Liver (tissue), 9 donors: ENCODE results near the gene OSMR. TPM values are rescaled to one million over a fixed set of nuclear protein-coding genes. Genes with fewer than 3 reads are reported as not detected.

Source experiments
- DNase-seq: peaks from one replicate; pipeline ENCODE4 v3.0.0-alpha.2; 2017; ENCODE audit warnings: low spot score
- H3K27ac ChIP-seq, 2 donors: one replicate each; pipeline ENCODE4 v1.7.0; 2013; ENCODE audit warnings: inconsistent platforms in 2 of 2, low read length in 2 of 2, control low read depth in 1 of 2, low read depth in 1 of 2, mild to moderate bottlenecking in 1 of 2
- H3K27me3 ChIP-seq, 4 donors: one replicate each; pipeline versions ENCODE4 v1.6.1 to v1.7.0; 2013; ENCODE audit warnings: low read length in 3 of 4, inconsistent platforms in 1 of 4, mild to moderate bottlenecking in 1 of 4, moderate library complexity in 1 of 4; ENCODE audit not compliant: control insufficient read depth in 4 of 4, insufficient read depth in 4 of 4
- H3K36me3 ChIP-seq, 4 donors: one replicate each; pipeline versions ENCODE4 v1.6.1 to v1.7.0; 2013; ENCODE audit warnings: low read length in 3 of 4, mild to moderate bottlenecking in 3 of 4, low read depth in 1 of 4, moderate library complexity in 1 of 4; ENCODE audit not compliant: control insufficient read depth in 4 of 4, insufficient read depth in 3 of 4
- H3K4me1 ChIP-seq, 4 donors: one replicate each; pipeline versions ENCODE4 v1.6.1 to v1.7.0; 2013; ENCODE audit warnings: low read length in 3 of 4, mild to moderate bottlenecking in 3 of 4, moderate library complexity in 1 of 4; ENCODE audit not compliant: control insufficient read depth in 4 of 4, insufficient read depth in 4 of 4
- H3K4me3 ChIP-seq, 3 donors: one replicate each; pipeline versions ENCODE4 v1.6.1 to v1.7.0; 2013; ENCODE audit warnings: low read length in 3 of 3, control low read depth in 1 of 3, low read depth in 1 of 3, mild to moderate bottlenecking in 1 of 3
- H3K9ac ChIP-seq, 2 donors: one replicate each; pipeline ENCODE4 v1.7.0; 2013; ENCODE audit warnings: low read length in 2 of 2, mild to moderate bottlenecking in 2 of 2, moderate library complexity in 2 of 2, control low read depth in 1 of 2, low read depth in 1 of 2
- H3K9me3 ChIP-seq, 4 donors: one replicate each; pipeline versions ENCODE4 v1.6.1 to v1.7.0; 2013; ENCODE audit warnings: low read length in 3 of 4; ENCODE audit not compliant: control insufficient read depth in 4 of 4
- EGR1 ChIP-seq, 2 donors: IDR thresholded peaks; 2 replicates each; pipeline ENCODE4 v1.6.1; 2016 to 2018; ENCODE audit warnings: antibody characterized with exemption in 2 of 2, low read depth in 2 of 2
- FOXA1 ChIP-seq: IDR thresholded peaks from 2 replicates; pipeline ENCODE4 v1.6.1; 2016; ENCODE audit warnings: antibody characterized with exemption
- FOXA2 ChIP-seq: IDR thresholded peaks from 2 replicates; pipeline ENCODE4 v1.6.1; 2016; ENCODE audit warnings: antibody characterized with exemption
- GABPA ChIP-seq, 2 donors: IDR thresholded peaks in 1 of 2; conservative IDR thresholded peaks in 1 of 2; 2 replicates each; pipeline ENCODE4 v1.6.1; 2016; ENCODE audit warnings: antibody characterized with exemption in 2 of 2, mild to moderate bottlenecking in 1 of 2, moderate library complexity in 1 of 2
- HNF4A ChIP-seq, 2 donors: conservative IDR thresholded peaks; 2 replicates each; pipeline ENCODE4 v1.6.1; 2016; ENCODE audit warnings: antibody characterized with exemption in 2 of 2, mild to moderate bottlenecking in 2 of 2
- HNF4G ChIP-seq: IDR thresholded peaks from 2 replicates; pipeline ENCODE4 v1.6.1; 2016; ENCODE audit warnings: antibody characterized with exemption
- JUND ChIP-seq, 2 donors: IDR thresholded peaks; 2 replicates each; pipeline ENCODE4 v1.6.1; 2016; ENCODE audit warnings: antibody characterized with exemption in 2 of 2
- NR2F2 ChIP-seq: IDR thresholded peaks from 2 replicates; pipeline ENCODE4 v1.6.1; 2016; ENCODE audit warnings: antibody characterized with exemption
- RAD21 ChIP-seq, 2 donors: IDR thresholded peaks; 2 replicates each; pipeline ENCODE4 v1.6.1; 2016; ENCODE audit warnings: antibody characterized with exemption in 2 of 2, mild to moderate bottlenecking in 2 of 2
- RXRA ChIP-seq, 2 donors: IDR thresholded peaks; 2 replicates each; pipeline ENCODE4 v1.6.1; 2017 to 2018; ENCODE audit warnings: antibody characterized with exemption in 2 of 2, mild to moderate bottlenecking in 1 of 2
- SP1 ChIP-seq: IDR thresholded peaks from 2 replicates; pipeline ENCODE4 v1.6.1; 2018; ENCODE audit warnings: antibody characterized with exemption, mild to moderate bottlenecking
- TAF1 ChIP-seq: conservative IDR thresholded peaks from 2 replicates; pipeline ENCODE4 v1.6.1; 2016; ENCODE audit warnings: antibody characterized with exemption, mild to moderate bottlenecking
- YY1 ChIP-seq: IDR thresholded peaks from 2 replicates; pipeline ENCODE4 v1.6.1; 2016; ENCODE audit warnings: antibody characterized with exemption, mild to moderate bottlenecking
- WGBS: extraction: QIAGEN DNeasy Blood & Tissue Kit; methylation state at CpG from one replicate; pipeline ENCODE4 v1.1.7; 2013; 5-methylcytosine and 5-hydroxymethylcytosine counted together
- polyA plus RNA-seq, 2 donors: library from polyadenylated mRNA; stranded (reverse) in 1 of 2; unstranded in 1 of 2; fragments of 200-250 nt in 1 of 2; fragments of >200 nt in 1 of 2; fragmentation: Nextera tagmentation in 1 of 2; extraction: Ambion mirVana in 1 of 2; gene quantifications; one replicate each; pipeline versions ENCODE4 v1.2.1 to v1.2.3, GENCODE V29; 2013 to 2015
- total RNA-seq, 2 donors: library from RNA; depleted of rRNA; stranded (reverse); fragments of >200 nt; gene quantifications; one replicate each; pipeline ENCODE4 v1.2.3, GENCODE V29; 2014
- TF ChIP-seq, protein P1 (sequence below): IDR thresholded peaks from 2 replicates; pipeline ENCODE4 v1.6.1; 2016; ENCODE audit warnings: antibody characterized with exemption
- TF ChIP-seq, protein P2 (sequence below): fragments of 150-350 bp; IDR thresholded peaks from 2 replicates; pipeline ENCODE4 v1.5.1; 2017; ENCODE audit warnings: improper control_type of control experiment, low read depth, low read length; ENCODE audit not compliant: missing input control
- TF ChIP-seq, protein P3 (sequence below): IDR thresholded peaks from 2 replicates; pipeline ENCODE4 v1.6.1; 2016; ENCODE audit warnings: antibody characterized with exemption, mild to moderate bottlenecking
- TF ChIP-seq, protein P4 (sequence below): IDR thresholded peaks from 2 replicates; pipeline ENCODE4 v1.6.1; 2016; ENCODE audit warnings: antibody characterized with exemption
- TF ChIP-seq, protein P5 (sequence below): IDR thresholded peaks from 2 replicates; pipeline ENCODE4 v1.6.1; 2016; ENCODE audit warnings: antibody characterized with exemption
- donor health status: healthy.
- donor health status: healthy.
- donor health status: healthy.
- donor health status: healthy.
- donor health status: healthy.

Gene OSMR
- total and polyA plus RNA-seq, 4 donors, result 4.3 to 34.5 (median 11.7) TPM

DNA sequence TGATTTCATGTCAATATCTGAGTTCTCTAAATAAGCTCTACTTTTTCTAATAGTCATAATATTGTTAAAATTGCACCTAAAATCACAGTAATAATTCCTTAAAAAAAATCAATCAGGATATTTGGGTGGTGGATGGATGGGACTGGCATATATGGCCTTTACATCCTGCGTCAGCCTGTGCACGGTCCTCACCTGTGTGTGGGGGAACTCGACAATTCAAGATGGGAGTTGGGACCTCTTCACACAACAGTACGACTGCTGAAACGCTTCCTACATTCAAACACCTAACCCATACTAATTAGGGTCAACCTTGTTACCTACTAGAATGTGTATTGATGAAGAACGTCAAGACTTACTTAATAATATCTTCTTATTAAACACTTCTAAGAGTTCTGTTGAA is 90.5 kb downstream of the OSMR start:
- whole genome bisulfite sequencing, result 97% methylated on average over 6 of the region's 6 CpGs
- Histone ChIP-seq H3K9me3 (no peaks in the 10 kb centered on the region), H3K27me3 (no peaks in the 10 kb centered on the region), H3K36me3 (peaks cover 7 to 30% (median 12%) of the 10 kb centered on the region in 4 donors), H3K27ac (no peak overlapping the region), H3K9ac (no peak overlapping the region), H3K4me1 (no peaks in the 10 kb centered on the region), H3K4me3 (no peak overlapping the region)
- TF ChIP-seq, protein P1, sequence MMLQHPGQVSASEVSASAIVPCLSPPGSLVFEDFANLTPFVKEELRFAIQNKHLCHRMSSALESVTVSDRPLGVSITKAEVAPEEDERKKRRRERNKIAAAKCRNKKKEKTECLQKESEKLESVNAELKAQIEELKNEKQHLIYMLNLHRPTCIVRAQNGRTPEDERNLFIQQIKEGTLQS, result no peak
- TF ChIP-seq NR2F2, result no peak
- TF ChIP-seq EGR1 (IDR thresholded peaks at IDR 0.05; ENCODE audit: low read depth in 2 of 2), result no peak
- TF ChIP-seq FOXA2, result no peak
- no peak for TF ChIP-seq FOXA1
- TF ChIP-seq, protein P2, sequence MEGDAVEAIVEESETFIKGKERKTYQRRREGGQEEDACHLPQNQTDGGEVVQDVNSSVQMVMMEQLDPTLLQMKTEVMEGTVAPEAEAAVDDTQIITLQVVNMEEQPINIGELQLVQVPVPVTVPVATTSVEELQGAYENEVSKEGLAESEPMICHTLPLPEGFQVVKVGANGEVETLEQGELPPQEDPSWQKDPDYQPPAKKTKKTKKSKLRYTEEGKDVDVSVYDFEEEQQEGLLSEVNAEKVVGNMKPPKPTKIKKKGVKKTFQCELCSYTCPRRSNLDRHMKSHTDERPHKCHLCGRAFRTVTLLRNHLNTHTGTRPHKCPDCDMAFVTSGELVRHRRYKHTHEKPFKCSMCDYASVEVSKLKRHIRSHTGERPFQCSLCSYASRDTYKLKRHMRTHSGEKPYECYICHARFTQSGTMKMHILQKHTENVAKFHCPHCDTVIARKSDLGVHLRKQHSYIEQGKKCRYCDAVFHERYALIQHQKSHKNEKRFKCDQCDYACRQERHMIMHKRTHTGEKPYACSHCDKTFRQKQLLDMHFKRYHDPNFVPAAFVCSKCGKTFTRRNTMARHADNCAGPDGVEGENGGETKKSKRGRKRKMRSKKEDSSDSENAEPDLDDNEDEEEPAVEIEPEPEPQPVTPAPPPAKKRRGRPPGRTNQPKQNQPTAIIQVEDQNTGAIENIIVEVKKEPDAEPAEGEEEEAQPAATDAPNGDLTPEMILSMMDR, result no peak
- TF ChIP-seq, protein P3, sequence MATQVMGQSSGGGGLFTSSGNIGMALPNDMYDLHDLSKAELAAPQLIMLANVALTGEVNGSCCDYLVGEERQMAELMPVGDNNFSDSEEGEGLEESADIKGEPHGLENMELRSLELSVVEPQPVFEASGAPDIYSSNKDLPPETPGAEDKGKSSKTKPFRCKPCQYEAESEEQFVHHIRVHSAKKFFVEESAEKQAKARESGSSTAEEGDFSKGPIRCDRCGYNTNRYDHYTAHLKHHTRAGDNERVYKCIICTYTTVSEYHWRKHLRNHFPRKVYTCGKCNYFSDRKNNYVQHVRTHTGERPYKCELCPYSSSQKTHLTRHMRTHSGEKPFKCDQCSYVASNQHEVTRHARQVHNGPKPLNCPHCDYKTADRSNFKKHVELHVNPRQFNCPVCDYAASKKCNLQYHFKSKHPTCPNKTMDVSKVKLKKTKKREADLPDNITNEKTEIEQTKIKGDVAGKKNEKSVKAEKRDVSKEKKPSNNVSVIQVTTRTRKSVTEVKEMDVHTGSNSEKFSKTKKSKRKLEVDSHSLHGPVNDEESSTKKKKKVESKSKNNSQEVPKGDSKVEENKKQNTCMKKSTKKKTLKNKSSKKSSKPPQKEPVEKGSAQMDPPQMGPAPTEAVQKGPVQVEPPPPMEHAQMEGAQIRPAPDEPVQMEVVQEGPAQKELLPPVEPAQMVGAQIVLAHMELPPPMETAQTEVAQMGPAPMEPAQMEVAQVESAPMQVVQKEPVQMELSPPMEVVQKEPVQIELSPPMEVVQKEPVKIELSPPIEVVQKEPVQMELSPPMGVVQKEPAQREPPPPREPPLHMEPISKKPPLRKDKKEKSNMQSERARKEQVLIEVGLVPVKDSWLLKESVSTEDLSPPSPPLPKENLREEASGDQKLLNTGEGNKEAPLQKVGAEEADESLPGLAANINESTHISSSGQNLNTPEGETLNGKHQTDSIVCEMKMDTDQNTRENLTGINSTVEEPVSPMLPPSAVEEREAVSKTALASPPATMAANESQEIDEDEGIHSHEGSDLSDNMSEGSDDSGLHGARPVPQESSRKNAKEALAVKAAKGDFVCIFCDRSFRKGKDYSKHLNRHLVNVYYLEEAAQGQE, result no peak
- no peak for TF ChIP-seq HNF4G
- TF ChIP-seq RXRA (IDR thresholded peaks at IDR 0.05), result no peak
- no peak for TF ChIP-seq TAF1
- TF ChIP-seq SP1, result no peak
- TF ChIP-seq, protein P4, sequence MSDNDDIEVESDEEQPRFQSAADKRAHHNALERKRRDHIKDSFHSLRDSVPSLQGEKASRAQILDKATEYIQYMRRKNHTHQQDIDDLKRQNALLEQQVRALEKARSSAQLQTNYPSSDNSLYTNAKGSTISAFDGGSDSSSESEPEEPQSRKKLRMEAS, result no peak
- TF ChIP-seq, protein P5, sequence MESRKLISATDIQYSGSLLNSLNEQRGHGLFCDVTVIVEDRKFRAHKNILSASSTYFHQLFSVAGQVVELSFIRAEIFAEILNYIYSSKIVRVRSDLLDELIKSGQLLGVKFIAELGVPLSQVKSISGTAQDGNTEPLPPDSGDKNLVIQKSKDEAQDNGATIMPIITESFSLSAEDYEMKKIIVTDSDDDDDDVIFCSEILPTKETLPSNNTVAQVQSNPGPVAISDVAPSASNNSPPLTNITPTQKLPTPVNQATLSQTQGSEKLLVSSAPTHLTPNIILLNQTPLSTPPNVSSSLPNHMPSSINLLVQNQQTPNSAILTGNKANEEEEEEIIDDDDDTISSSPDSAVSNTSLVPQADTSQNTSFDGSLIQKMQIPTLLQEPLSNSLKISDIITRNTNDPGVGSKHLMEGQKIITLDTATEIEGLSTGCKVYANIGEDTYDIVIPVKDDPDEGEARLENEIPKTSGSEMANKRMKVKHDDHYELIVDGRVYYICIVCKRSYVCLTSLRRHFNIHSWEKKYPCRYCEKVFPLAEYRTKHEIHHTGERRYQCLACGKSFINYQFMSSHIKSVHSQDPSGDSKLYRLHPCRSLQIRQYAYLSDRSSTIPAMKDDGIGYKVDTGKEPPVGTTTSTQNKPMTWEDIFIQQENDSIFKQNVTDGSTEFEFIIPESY, result no peak
- TF ChIP-seq GABPA (IDR thresholded peaks at IDR 0.05 in 1 of 2, conservative IDR thresholded peaks at IDR 0.05 in 1 of 2), result no peak
- TF ChIP-seq YY1, result no peak
- TF ChIP-seq RAD21 (IDR thresholded peaks at IDR 0.05), result no peak
- TF ChIP-seq JUND (IDR thresholded peaks at IDR 0.05), result no peak
- TF ChIP-seq HNF4A (conservative IDR thresholded peaks at IDR 0.05), result no peak
- no peak for DNase-seq
